GM12801 (cell line): ENCODE results near the gene USH2A.

Experiments used
- CTCF ChIP-seq: IDR thresholded peaks from one replicate; pipeline ENCODE4 v1.5.1; 2011; ENCODE audit warnings: control low read depth; ENCODE audit not compliant: insufficient read length; ENCODE audit errors: extremely low read depth

USH2A gene

DNA sequence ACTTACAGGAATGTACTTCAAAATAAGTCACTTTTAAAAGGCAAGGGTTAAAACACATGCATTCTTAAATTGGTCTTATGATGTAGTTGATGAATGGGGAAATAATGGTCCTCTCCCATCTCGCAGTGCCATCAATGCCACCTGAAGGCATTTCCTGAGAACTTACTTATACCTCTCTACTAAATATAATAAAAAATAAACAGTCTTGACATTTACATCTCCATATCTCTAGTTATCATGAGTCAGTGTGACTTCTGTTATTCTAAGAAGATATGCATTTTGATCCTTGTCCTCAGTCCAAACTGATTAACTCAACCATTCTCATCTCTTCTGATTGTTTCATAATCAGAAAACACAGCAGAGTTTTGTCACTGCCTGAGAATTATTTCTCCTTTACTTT is 253.9 kb downstream of the USH2A start:
- TF ChIP-seq CTCF: no peak

DNA sequence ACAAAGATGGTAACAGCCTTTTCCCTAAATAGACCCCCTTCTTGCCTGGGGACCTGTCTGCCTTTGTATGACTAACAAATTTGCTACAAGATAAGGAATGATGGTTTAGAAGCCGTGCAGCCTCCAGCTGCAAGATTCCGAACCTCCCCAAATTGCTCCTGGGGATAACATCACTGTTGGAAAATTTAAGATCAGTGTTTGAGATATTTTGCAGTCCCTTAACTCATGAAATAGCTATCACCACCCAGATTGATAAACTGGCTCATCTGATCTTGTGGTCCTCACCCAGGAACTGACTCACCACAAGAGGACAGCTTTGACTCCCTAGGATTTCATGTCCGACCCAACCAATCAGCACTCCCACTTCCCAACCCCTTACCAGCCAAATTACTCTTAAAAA is 254.7 kb downstream of the USH2A start:
- TF ChIP-seq CTCF: no peak

GRCh38 chr1:216154063-216154462 is 269.2 kb downstream of the USH2A start:
- no peak for TF ChIP-seq CTCF

DNA sequence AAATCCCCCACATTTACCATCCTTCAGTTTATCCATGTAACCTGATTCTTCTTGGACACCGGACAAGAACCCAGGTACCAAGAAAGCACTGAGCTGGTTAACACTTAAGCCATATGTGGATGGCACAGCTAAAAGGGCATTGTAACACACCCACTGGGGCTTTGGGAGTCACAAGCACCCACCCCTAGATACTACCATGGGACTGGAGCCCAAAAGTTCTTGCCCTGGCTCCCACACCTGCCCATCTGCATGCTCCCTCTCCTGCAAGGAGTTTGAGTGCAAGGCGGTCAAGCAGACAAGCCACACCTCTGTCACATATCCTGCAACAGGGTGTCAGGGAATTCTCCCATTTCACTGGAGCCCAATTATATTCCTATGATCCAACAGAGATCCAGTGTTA is 270.1 kb downstream of the USH2A start:
- TF ChIP-seq CTCF: no peak

DNA sequence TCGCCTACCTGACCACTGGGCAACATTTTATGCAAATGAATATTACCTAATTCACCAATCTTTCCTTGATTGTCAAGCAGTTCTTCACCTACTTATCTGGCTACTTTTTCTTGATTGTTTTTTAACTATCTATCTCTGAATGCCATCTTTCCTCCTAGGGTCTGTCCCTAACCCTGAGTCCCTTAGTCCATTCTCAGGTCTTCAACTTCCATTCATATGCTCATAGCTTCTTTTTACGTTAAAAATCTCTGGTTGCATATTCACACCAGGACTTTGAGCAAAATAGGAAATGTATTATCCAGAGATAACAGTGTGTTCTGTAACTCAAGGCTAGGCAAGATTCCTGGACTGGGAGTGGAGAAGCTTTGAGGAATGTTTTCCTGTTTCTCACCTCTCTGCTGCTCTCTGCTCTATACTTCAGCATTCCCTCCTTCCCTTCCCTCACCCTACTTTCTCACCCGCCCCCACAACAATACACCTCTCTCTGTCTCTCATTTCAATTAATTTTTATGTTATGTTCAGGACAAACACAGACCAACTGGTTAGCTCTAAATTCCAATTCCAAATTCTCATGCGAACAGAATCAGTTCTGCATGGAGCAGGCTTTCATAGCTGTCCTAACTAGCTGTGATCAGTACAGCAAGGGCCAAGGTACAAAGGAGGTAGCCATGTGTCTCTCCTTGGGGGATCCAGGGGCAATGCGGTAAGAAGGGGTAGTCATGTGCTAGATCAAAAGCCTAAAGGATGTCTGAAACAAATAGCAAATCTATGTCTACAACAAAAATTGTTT is 278.4 kb downstream of the USH2A start:
- no peak for TF ChIP-seq CTCF

GRCh38 chr1:216142921-216143320 is 280.3 kb downstream of the USH2A start:
- TF ChIP-seq CTCF: no peak

DNA sequence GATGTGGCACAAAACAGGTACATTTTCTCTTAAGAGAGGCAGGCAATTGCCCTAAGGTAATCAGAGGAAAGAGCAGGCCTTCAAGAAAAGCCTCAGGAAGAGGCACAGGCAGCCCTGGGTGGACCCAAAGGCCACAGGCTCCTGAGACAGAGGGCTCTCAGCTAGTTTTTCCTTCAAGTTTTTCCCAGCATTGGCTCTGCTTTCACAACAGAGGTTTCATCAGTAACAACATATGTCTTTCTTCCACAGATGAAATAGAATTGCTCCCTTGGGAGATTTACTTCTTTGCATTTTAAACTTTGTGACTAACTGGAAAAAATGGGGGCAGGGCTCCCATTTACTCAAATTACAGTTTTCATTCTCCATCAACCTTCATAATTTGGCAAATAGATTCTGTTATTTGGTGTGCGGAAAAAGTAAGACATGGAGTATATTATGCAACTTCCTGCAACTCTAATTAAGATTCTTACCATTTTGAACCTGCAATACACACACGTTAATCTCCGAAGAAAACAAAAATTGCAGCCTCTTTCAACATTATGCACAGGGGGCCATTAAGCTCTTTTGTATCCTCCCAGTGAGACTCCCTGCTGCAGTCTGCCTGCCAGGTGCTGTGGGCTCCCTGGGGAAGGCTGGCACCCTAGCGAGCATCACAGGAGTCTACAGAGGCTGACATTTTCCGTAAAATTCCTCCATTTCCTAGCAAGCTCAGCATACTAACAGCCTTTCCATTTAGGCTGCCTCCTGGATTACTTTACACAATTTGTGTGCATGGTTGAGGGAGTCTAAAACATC is 282.3 kb downstream of the USH2A start:
- no peak for TF ChIP-seq CTCF
